CD4-positive, alpha-beta memory T cell (primary cell): ENCODE measurements around the gene SCAMP5. TPM values are rescaled to one million over a fixed set of nuclear protein-coding genes. Genes with fewer than 3 reads are reported as not detected.

Source experiments
- CTCF ChIA-PET: fragments of 350-600 bp; sonication (Branson Sonifier 250); formaldehyde crosslinking; loops from one replicate; lab custom pipeline; 2021; ENCODE audit warnings: inconsistent platforms; ENCODE audit not compliant: partially characterized antibody; lab: Charles Lee
- POLR2A ChIA-PET: fragments of 350-600 bp; sonication (Branson Sonifier 250); formaldehyde crosslinking; loops from one replicate; lab custom pipeline; 2021; ENCODE audit not compliant: partially characterized antibody; lab: Charles Lee
- DNase-seq, 5 donors: peaks; one replicate each; pipeline versions ENCODE4 v3.0.0 to v3.0.0-alpha.2; 2020 to 2022; ENCODE audit warnings: mixed read lengths in 1 of 5
- H3K27ac ChIP-seq: one replicate; pipeline ENCODE4 v1.7.0; 2013; ENCODE audit warnings: low read depth, low read length
- H3K27me3 ChIP-seq: 2 replicates; pipeline ENCODE4 v1.7.0; 2013; ENCODE audit warnings: mild to moderate bottlenecking, low read length, moderate library complexity; ENCODE audit not compliant: insufficient read depth
- H3K36me3 ChIP-seq: 2 replicates; pipeline ENCODE4 v1.7.0; 2013; ENCODE audit warnings: mild to moderate bottlenecking, low read length, moderate library complexity; ENCODE audit not compliant: insufficient read depth
- H3K4me1 ChIP-seq: 2 replicates; pipeline ENCODE4 v1.7.0; 2013; ENCODE audit warnings: mild to moderate bottlenecking, low read length, moderate library complexity; ENCODE audit not compliant: insufficient read depth
- H3K4me3 ChIP-seq, 2 donors: one replicate each; pipeline ENCODE4 v1.7.0; 2013; ENCODE audit warnings: low read length in 2 of 2, mild to moderate bottlenecking in 1 of 2
- H3K9me3 ChIP-seq, 2 donors: one replicate each; pipeline ENCODE4 v1.7.0; 2013; ENCODE audit warnings: low read length in 2 of 2, control low read depth in 1 of 2; ENCODE audit not compliant: control insufficient read depth in 1 of 2
- H3K27ac Mint-ChIP-seq, 7 donors: one replicate each; pipeline ENCODE4 v1.8.0; 2020 to 2021; ENCODE audit warnings: mixed read lengths in 7 of 7, mild to moderate bottlenecking in 6 of 7, inconsistent platforms in 3 of 7, moderate library complexity in 3 of 7
- H3K27me3 Mint-ChIP-seq, 2 donors: one replicate each; pipeline ENCODE4 v1.8.0; 2020 to 2021; ENCODE audit warnings: mixed read lengths in 2 of 2
- H3K36me3 Mint-ChIP-seq, 2 donors: one replicate each; pipeline ENCODE4 v1.8.0; 2020 to 2021; ENCODE audit warnings: mixed read lengths in 2 of 2, inconsistent platforms in 1 of 2, mild to moderate bottlenecking in 1 of 2
- H3K4me1 Mint-ChIP-seq, 4 donors: one replicate each; pipeline ENCODE4 v1.8.0; 2020 to 2021; ENCODE audit warnings: mixed read lengths in 4 of 4, mild to moderate bottlenecking in 1 of 4
- H3K4me3 Mint-ChIP-seq, 8 donors: one replicate each; pipeline ENCODE4 v1.8.0; 2020 to 2021; ENCODE audit warnings: mixed read lengths in 8 of 8, mild to moderate bottlenecking in 7 of 8, moderate library complexity in 6 of 8, inconsistent platforms in 3 of 8
- H3K9me3 Mint-ChIP-seq, 8 donors: one replicate each; pipeline ENCODE4 v1.8.0; 2020 to 2021; ENCODE audit warnings: mixed read lengths in 8 of 8, mild to moderate bottlenecking in 5 of 8, inconsistent platforms in 3 of 8, moderate library complexity in 1 of 8
- intact Hi-C: fragments of 100-400 bp; cut with micrococcal nuclease; formaldehyde crosslinking; loops from one replicate; pipeline ENCODE4 v1.15.1; 2023
- polyA plus RNA-seq, 2 donors: library from polyadenylated mRNA; unstranded; fragments of 300-500 nt; fragmentation: Illumina TruSeq; gene quantifications; one replicate each; pipeline ENCODE4 v1.2.3, GENCODE V29; 2021
- total RNA-seq, 2 experiments: library from RNA; stranded (reverse); gene quantifications; one replicate each; pipeline ENCODE4 v1.2.3, GENCODE V29; 2021

SCAMP5 gene
- total and polyA plus RNA-seq, 4 experiments from 2014 or later, result 0.15 to 0.33 (median 0.26) TPM; not detected in 1

DNA sequence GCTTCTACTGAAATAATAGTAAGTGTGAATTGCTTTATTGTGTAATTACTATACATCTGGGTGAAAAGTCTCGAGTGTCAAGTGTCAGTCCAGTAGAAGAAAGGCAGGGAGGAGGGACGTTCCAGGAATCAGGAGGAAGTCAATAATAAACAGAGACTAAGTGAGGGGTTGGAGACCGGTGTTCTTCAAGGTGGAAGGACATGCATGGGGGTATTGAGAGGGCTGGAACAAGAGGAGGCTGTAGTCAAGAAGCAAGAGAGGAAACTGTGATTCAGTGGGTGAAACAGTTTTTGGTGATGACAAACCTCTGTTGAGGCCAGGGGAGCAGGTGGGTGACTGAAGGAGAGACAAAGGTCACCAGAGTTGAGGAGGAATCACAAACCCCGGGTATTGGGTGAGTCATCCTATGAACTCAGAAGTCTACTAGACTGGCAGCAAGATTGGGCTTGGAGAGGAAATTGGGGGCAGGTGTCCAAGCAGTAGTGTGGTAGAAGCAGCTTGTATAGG lies 11.6 kb upstream of the SCAMP5 start:
- intact Hi-C loops, result no loop called here
- no peaks in the 10 kb centered on the region for H3K36me3 ChIP-seq
- no peak overlapping the region for H3K4me3 ChIP-seq
- no peak overlapping the region for H3K27ac ChIP-seq
- no peak for DNase-seq
- POLR2A ChIA-PET, result no interaction called here
- no peaks in the 10 kb centered on the region for H3K4me1 Mint-ChIP-seq
- H3K36me3 Mint-ChIP-seq, result no peaks in the 10 kb centered on the region
- H3K9me3 ChIP-seq, result no peaks in the 10 kb centered on the region
- no peaks in the 10 kb centered on the region for H3K27me3 ChIP-seq
- CTCF ChIA-PET, result interaction anchor here (1.1 to 1.4 kb wide), 2 partner anchors 10 to 82 kb away, joined by 3 read pairs; no protein-coding TSS in a partner anchor
- no peak overlapping the region for H3K27ac Mint-ChIP-seq
- no peak overlapping the region for H3K4me3 Mint-ChIP-seq
- H3K4me1 ChIP-seq, result no peaks in the 10 kb centered on the region
- no peaks in the 10 kb centered on the region for H3K9me3 Mint-ChIP-seq
- peaks cover 6 to 21% of the 10 kb centered on the region in 2 donors for H3K27me3 Mint-ChIP-seq

DNA sequence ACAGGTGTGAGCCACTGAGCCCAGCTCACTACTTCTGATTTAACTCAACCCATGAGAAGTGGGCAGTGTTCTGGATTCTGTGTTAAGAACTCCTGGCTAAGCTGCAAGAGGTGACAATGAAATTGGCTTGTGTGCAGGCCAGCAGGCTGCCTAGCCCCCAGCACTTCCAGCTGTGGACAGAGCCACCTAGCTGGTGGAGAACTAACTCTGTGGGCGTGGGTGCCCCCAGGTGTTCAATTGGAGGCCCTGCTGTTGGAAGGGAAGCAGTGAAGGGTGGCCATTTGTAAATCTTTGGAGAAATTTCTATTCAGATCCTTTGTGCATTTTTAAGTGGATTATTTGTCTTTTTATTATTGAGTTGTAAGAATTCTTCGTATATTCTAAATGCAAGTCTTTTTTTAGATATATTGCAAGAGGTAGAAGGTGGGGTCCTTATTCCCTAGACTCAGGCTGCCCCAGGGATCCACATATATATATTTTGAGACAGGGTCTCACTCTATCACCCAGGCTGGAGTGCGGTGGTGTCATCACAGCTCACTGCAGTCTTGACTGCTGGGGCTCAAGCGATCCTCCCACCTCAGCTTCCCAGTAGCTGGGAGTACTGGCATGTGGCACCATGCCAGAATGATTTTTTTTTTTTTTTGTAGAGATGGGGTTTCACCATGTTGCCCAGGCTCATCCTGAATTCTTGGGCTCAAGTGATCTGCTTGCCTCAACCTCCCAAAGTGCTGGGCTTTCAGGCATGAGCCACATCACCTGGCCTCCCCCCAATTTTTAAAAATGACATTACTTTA lies 7.2 kb upstream of the SCAMP5 start:
- no peaks in the 10 kb centered on the region for H3K9me3 Mint-ChIP-seq
- intact Hi-C loops, result loop anchor here (1.0 kb wide), 1 partner anchor 32 kb away; the partner anchor contains the start of gene RPP25
- ChIA-PET CTCF (interaction anchor here (0.7 kb wide), 1 partner anchor 10 kb away, joined by 3 read pairs; no protein-coding TSS in a partner anchor), POLR2A (no interaction called here)
- peaks cover 3 to 16% of the 10 kb centered on the region in 2 donors for H3K27me3 Mint-ChIP-seq
- DNase-seq, result peak in 3 of 5 donors; percentile 15 to 20 (median 15)
- no peaks in the 10 kb centered on the region for H3K36me3 Mint-ChIP-seq
- Histone ChIP-seq H3K27me3 (no peaks in the 10 kb centered on the region), H3K4me1 (no peaks in the 10 kb centered on the region), H3K27ac (no peak overlapping the region), H3K36me3 (no peaks in the 10 kb centered on the region), H3K4me3 (no peak overlapping the region), H3K9me3 (no peaks in the 10 kb centered on the region)
- H3K4me3 Mint-ChIP-seq, result no peak overlapping the region
- no peaks in the 10 kb centered on the region for H3K4me1 Mint-ChIP-seq
- H3K27ac Mint-ChIP-seq, result no peak overlapping the region

DNA sequence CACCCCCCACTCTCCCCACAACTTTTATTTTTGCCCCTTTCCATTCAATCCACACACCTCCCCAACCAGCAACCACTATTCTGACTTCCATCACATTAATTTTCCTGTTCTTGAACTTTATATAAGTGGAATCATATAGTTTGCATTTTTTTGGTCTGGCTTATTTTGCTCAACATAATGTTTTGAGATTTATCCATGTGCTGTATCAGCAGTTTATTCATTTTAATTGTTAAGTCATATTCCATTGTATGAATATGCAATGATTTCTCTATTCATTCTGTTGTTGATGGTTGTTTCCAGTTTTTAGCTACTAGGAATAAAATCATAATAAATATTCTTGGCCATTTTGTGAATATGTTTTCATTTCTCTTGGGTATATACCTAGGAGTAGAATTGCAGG lies 5.8 kb upstream of the SCAMP5 start:
- Mint-ChIP-seq H3K4me1 (no peaks in the 10 kb centered on the region), H3K36me3 (no peaks in the 10 kb centered on the region), H3K9me3 (no peaks in the 10 kb centered on the region), H3K27me3 (peaks cover 3 to 11% of the 10 kb centered on the region in 2 donors), H3K4me3 (no peak overlapping the region), H3K27ac (no peak overlapping the region)
- H3K9me3 ChIP-seq, result no peaks in the 10 kb centered on the region
- POLR2A ChIA-PET, result interaction anchor here (1.0 kb wide), 1 partner anchor 10 kb away, joined by 4 read pairs; no protein-coding TSS in a partner anchor
- H3K27me3 ChIP-seq, result no peaks in the 10 kb centered on the region
- DNase-seq, result no peak
- intact Hi-C loops, result no loop called here
- H3K36me3 ChIP-seq, result no peaks in the 10 kb centered on the region
- H3K27ac ChIP-seq, result no peak overlapping the region
- H3K4me1 ChIP-seq, result no peaks in the 10 kb centered on the region
- no peak overlapping the region for H3K4me3 ChIP-seq
- CTCF ChIA-PET, result no interaction called here

DNA sequence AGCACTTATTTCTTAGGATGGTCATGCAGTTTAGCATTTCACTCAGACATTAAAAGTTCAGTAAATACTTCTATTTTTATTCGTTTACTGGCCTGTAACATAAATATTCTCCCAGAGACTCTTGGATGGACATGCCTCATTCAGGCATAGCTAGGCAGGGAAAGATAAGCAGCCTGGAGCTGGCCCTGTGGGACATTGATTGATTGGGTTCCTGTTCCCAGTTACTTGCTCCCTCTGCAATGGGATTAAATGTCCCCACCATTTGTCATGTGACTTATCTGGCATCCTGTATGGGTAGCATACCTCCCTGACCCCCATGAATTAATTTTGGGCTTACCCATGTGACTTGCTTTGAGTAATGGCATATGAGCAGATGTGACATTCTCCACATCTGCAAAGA lies 2.7 kb upstream of the SCAMP5 start:
- H3K4me1 ChIP-seq, result peaks cover 17% of the 10 kb centered on the region
- no peak overlapping the region for H3K27ac Mint-ChIP-seq
- H3K4me3 ChIP-seq, result no peak overlapping the region
- CTCF ChIA-PET, result interaction anchor here (1.5 kb wide), 1 partner anchor 8 kb away, joined by 3 read pairs; no protein-coding TSS in a partner anchor
- DNase-seq, result no peak
- peaks cover 11 to 15% of the 10 kb centered on the region in 2 donors for H3K27me3 Mint-ChIP-seq
- no peaks in the 10 kb centered on the region for H3K36me3 ChIP-seq
- peaks cover 9 to 16% (median 14%) of the 10 kb centered on the region in 4 donors for H3K4me1 Mint-ChIP-seq
- H3K9me3 ChIP-seq, result no peaks in the 10 kb centered on the region
- intact Hi-C loops, result no loop called here
- H3K27me3 ChIP-seq, result peaks cover 6% of the 10 kb centered on the region
- no peaks in the 10 kb centered on the region for H3K36me3 Mint-ChIP-seq
- POLR2A ChIA-PET, result no interaction called here
- no peak overlapping the region for H3K4me3 Mint-ChIP-seq
- no peak overlapping the region for H3K27ac ChIP-seq
- peaks cover 0 to 4% (median 0%) of the 10 kb centered on the region in 8 donors for H3K9me3 Mint-ChIP-seq

DNA sequence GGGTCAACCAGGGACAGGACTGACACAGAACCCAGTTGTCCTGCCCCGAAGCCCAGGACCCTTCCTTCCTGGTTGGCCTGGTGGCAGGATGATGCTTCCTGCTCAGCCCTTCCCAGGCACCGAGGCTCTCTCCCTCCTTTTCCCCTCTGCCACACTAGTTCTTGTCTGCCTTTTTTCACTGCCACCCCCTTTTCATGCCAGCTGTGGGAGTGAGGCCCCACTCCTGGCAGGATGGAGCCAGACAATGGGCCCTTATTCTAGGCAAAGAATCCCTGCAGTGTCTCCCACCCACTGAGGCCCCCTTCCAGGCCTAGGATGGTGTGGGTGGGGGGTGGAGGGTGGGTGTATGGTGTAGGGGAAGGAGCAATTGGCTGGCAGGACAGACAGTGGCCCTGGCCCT lies 1.1 kb upstream of the SCAMP5 start:
- no peak for DNase-seq
- POLR2A ChIA-PET, result no interaction called here
- intact Hi-C loops, result loop anchor here (2.0 kb wide), 1 partner anchor 29 kb away; the partner anchor contains the start of gene PPCDC

DNA sequence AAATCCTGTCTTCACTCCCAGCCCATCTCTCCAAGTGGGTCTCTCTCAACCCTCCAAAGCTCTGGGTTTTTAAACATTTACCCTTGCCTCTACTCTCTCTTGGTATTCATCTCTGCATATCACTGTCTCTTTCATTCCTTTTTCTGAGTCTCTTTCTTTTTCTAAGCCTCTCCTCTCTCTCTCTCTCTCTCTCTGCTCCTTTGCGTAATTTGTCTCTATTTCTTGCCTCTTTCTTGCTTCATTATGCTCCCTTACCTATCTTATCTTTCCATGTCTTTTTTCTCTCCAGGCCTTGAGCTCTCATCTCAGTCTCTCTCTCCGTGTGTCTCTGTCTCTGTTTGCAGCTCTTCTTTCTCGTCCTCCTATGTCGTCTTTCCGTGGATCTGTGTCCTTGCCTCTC lies 678 bp upstream of the SCAMP5 start:
- H3K9me3 ChIP-seq, result no peaks in the 10 kb centered on the region
- Mint-ChIP-seq H3K9me3 (peaks cover 0 to 5% (median 0%) of the 10 kb centered on the region in 8 donors), H3K4me1 (peaks cover 9 to 16% (median 14%) of the 10 kb centered on the region in 4 donors), H3K27ac (peak overlapping the region in 2 of 7 donors; percentile 63 to 84), H3K4me3 (peak overlapping the region; percentile 74 to 92 (median 84)), H3K27me3 (peaks cover 14 to 26% of the 10 kb centered on the region in 2 donors), H3K36me3 (no peaks in the 10 kb centered on the region)
- intact Hi-C loops, result loop anchor here (1.0 to 2.0 kb wide), 2 partner anchors 28 to 167 kb away; partner anchors contain the start of gene PPCDC
- ChIA-PET POLR2A (interaction anchor here (1.0 to 1.3 kb wide), 3 partner anchors 38 to 210 kb away, joined by 3 read pairs; partner anchors contain the start of genes COX5A and RPP25), CTCF (interaction anchor here (0.8 to 1.4 kb wide), 4 partner anchors 10 to 210 kb away, joined by 3 to 5 read pairs (median 4); partner anchors contain the start of gene RPP25)
- H3K27me3 ChIP-seq, result peaks cover 8% of the 10 kb centered on the region
- peaks cover 17% of the 10 kb centered on the region for H3K4me1 ChIP-seq
- no peak for DNase-seq
- H3K4me3 ChIP-seq, result no peak overlapping the region
- no peaks in the 10 kb centered on the region for H3K36me3 ChIP-seq
- no peak overlapping the region for H3K27ac ChIP-seq

More for the DNA sequence above, 1.1 kb upstream of the SCAMP5 start:
- Mint-ChIP-seq H3K4me3 (peak overlapping the region in 1 of 8 donors; percentile 43), H3K9me3 (peaks cover 0 to 5% (median 0%) of the 10 kb centered on the region in 8 donors), H3K4me1 (peaks cover 9 to 16% (median 14%) of the 10 kb centered on the region in 4 donors), H3K27ac (peak overlapping the region in 1 of 7 donors; percentile 84), H3K27me3 (peaks cover 13 to 24% of the 10 kb centered on the region in 2 donors), H3K36me3 (no peaks in the 10 kb centered on the region)
- CTCF ChIA-PET, result interaction anchor here (1.2 to 1.5 kb wide), 3 partner anchors 10 to 210 kb away, joined by 3 to 4 read pairs (median 3); partner anchors contain the start of gene RPP25
- peaks cover 17% of the 10 kb centered on the region for H3K4me1 ChIP-seq
- no peaks in the 10 kb centered on the region for H3K9me3 ChIP-seq
- no peak overlapping the region for H3K4me3 ChIP-seq
- H3K27ac ChIP-seq, result no peak overlapping the region
- peaks cover 8% of the 10 kb centered on the region for H3K27me3 ChIP-seq
- no peaks in the 10 kb centered on the region for H3K36me3 ChIP-seq
